NCI-H2029 (cell line): Measurements from ENCODE around the gene MYH9.

Source experiments
- DNase-seq: peaks from one replicate; lab custom pipeline; 2025; lab: John Stamatoyannopoulos, UW

MYH9 gene

GRCh38 chr22:36348760-36349159, 39.0 kb downstream of the MYH9 start:
- no peak for DNase-seq

GRCh38 chr22:36347094-36347493, 40.7 kb downstream of the MYH9 start:
- DNase-seq = no peak

GRCh38 chr22:36344106-36344827, 43.5 kb downstream of the MYH9 start:
- no peak for DNase-seq

GRCh38 chr22:36343720-36344105, 44.1 kb downstream of the MYH9 start:
- no peak for DNase-seq

GRCh38 chr22:36343070-36343719, 44.6 kb downstream of the MYH9 start:
- peak; percentile 54 for DNase-seq

GRCh38 chr22:36341640-36342041, 46.1 kb downstream of the MYH9 start:
- no peak for DNase-seq

GRCh38 chr22:36340621-36341020, 47.1 kb downstream of the MYH9 start:
- no peak for DNase-seq

- no peak for DNase-seq
Observed at GRCh38 chr22:36339171-36340065, 48.3 kb downstream of the MYH9 start.

GRCh38 chr22:36337365-36338130, 50.2 kb downstream of the MYH9 start:
- DNase-seq = no peak

- no peak for DNase-seq
Observed at GRCh38 chr22:36336246-36337182, 51.3 kb downstream of the MYH9 start.

- DNase-seq = no peak
Observed at GRCh38 chr22:36335621-36336020, 52.1 kb downstream of the MYH9 start.

GRCh38 chr22:36334821-36335603, 52.8 kb downstream of the MYH9 start:
- DNase-seq = no peak

- DNase-seq = no peak
Observed at GRCh38 chr22:36334081-36334820, 53.5 kb downstream of the MYH9 start.

GRCh38 chr22:36333644-36334043, 54.1 kb downstream of the MYH9 start:
- DNase-seq = no peak

- peak; percentile 62 for DNase-seq
Observed at GRCh38 chr22:36332623-36333332, 55.0 kb downstream of the MYH9 start.

GRCh38 chr22:36331912-36332622, 55.7 kb downstream of the MYH9 start:
- DNase-seq = peak; percentile 60

GRCh38 chr22:36331306-36331911, 56.4 kb downstream of the MYH9 start:
- DNase-seq = peak; percentile 92
